Chondrocyte (in vitro differentiated cells): ENCODE data around the gene GASK1B. TPM values are rescaled to one million over a fixed set of nuclear protein-coding genes. Genes with fewer than 3 reads are reported as not detected.

ENCODE experiments used
- DNase-seq: peaks from one replicate; pipeline ENCODE4 v3.0.0; 2021; ENCODE audit warnings: mixed read lengths, low spot score
- H3K27ac Mint-ChIP-seq: one replicate; pipeline ENCODE4 v1.8.0; 2021; ENCODE audit warnings: mild to moderate bottlenecking, moderate library complexity, mixed read lengths; ENCODE audit not compliant: unreplicated experiment
- H3K27me3 Mint-ChIP-seq: 2 replicates; pipeline ENCODE4 v1.8.0; 2021; ENCODE audit warnings: low read depth, mixed read lengths
- H3K36me3 Mint-ChIP-seq: 2 replicates; pipeline ENCODE4 v1.8.0; 2021; ENCODE audit warnings: low read depth, mixed read lengths
- H3K4me1 Mint-ChIP-seq: 2 replicates; pipeline ENCODE4 v1.8.0; 2021; ENCODE audit warnings: low read depth, mild to moderate bottlenecking, mixed read lengths
- H3K4me3 Mint-ChIP-seq: one replicate; pipeline ENCODE4 v1.8.0; 2021; ENCODE audit warnings: mild to moderate bottlenecking, moderate library complexity, mixed read lengths; ENCODE audit not compliant: unreplicated experiment
- H3K9me3 Mint-ChIP-seq: 2 replicates; pipeline ENCODE4 v1.8.0; 2021; ENCODE audit warnings: low read depth, mixed read lengths
- CTCF ChIP-seq: fragments of 200-600 bp; sonication (generic); IDR thresholded peaks from 2 replicates; pipeline ENCODE4 v1.5.0; 2021; ENCODE audit warnings: antibody characterized with exemption, mild to moderate bottlenecking, moderate library complexity
- total RNA-seq: library from RNA; stranded (reverse); gene quantifications from 3 replicates; pipeline ENCODE4 v1.2.1, GENCODE V29; 2021

Gene GASK1B
- total RNA-seq, 1 donor from 2014 or later, result 37.6 TPM

GRCh38 chr4:158166701-158167100, 6.1 kb downstream of the GASK1B start:
- H3K4me1 Mint-ChIP-seq, result peaks cover 88% of the 10 kb centered on the region
- no peak for DNase-seq
- H3K4me3 Mint-ChIP-seq, result peak overlapping the region; percentile 19
- no peaks in the 10 kb centered on the region for H3K9me3 Mint-ChIP-seq
- H3K27ac Mint-ChIP-seq, result peak overlapping the region; percentile 36
- H3K36me3 Mint-ChIP-seq, result no peaks in the 10 kb centered on the region
- TF ChIP-seq CTCF, result peak; percentile 28
- no peaks in the 10 kb centered on the region for H3K27me3 Mint-ChIP-seq

GRCh38 chr4:158164768-158165213, 8.0 kb downstream of the GASK1B start:
- DNase-seq, result no peak
- no peaks in the 10 kb centered on the region for H3K27me3 Mint-ChIP-seq
- peak overlapping the region; percentile 19 for H3K27ac Mint-ChIP-seq
- peak overlapping the region; percentile 14 for H3K4me3 Mint-ChIP-seq
- TF ChIP-seq CTCF, result no peak
- H3K9me3 Mint-ChIP-seq, result peaks cover 5% of the 10 kb centered on the region
- peaks cover 89% of the 10 kb centered on the region for H3K4me1 Mint-ChIP-seq
- peaks cover 2% of the 10 kb centered on the region for H3K36me3 Mint-ChIP-seq

- peaks cover 2% of the 10 kb centered on the region for H3K36me3 Mint-ChIP-seq
- H3K4me3 Mint-ChIP-seq, result no peak overlapping the region
- peaks cover 5% of the 10 kb centered on the region for H3K9me3 Mint-ChIP-seq
- no peaks in the 10 kb centered on the region for H3K27me3 Mint-ChIP-seq
- DNase-seq, result no peak
- peak overlapping the region; percentile 6 for H3K27ac Mint-ChIP-seq
- no peak for TF ChIP-seq CTCF
- H3K4me1 Mint-ChIP-seq, result peaks cover 89% of the 10 kb centered on the region
Measured at GRCh38 chr4:158163941-158164767, 8.7 kb downstream of the GASK1B start.

- H3K27me3 Mint-ChIP-seq, result no peaks in the 10 kb centered on the region
- H3K4me3 Mint-ChIP-seq, result no peak overlapping the region
- no peak for DNase-seq
- peak overlapping the region; percentile 23 for H3K27ac Mint-ChIP-seq
- no peak for TF ChIP-seq CTCF
- H3K9me3 Mint-ChIP-seq, result peaks cover 5% of the 10 kb centered on the region
- H3K4me1 Mint-ChIP-seq, result peaks cover 84% of the 10 kb centered on the region
- peaks cover 2% of the 10 kb centered on the region for H3K36me3 Mint-ChIP-seq
Measured at GRCh38 chr4:158162631-158163030, 10.2 kb downstream of the GASK1B start.

GRCh38 chr4:158161551-158162354, 11.1 kb downstream of the GASK1B start:
- Mint-ChIP-seq H3K9me3 (peaks cover 5% of the 10 kb centered on the region), H3K36me3 (peaks cover 2% of the 10 kb centered on the region), H3K4me3 (peak overlapping the region; percentile 26), H3K4me1 (peaks cover 84% of the 10 kb centered on the region), H3K27ac (peak overlapping the region; percentile 79), H3K27me3 (no peaks in the 10 kb centered on the region)
- DNase-seq, result no peak
- TF ChIP-seq CTCF, result no peak
